ENCODE measurements around the gene IARS2. TPM values are rescaled to one million over a fixed set of nuclear protein-coding genes. Genes with fewer than 3 reads are reported as not detected.

The IARS2 gene
- total and polyA plus RNA-seq, 2 donors (not counting 3 experiments of a cell fraction or from before 2014, with no cell fraction given) = 15.5 to 62.8 TPM

DNA sequence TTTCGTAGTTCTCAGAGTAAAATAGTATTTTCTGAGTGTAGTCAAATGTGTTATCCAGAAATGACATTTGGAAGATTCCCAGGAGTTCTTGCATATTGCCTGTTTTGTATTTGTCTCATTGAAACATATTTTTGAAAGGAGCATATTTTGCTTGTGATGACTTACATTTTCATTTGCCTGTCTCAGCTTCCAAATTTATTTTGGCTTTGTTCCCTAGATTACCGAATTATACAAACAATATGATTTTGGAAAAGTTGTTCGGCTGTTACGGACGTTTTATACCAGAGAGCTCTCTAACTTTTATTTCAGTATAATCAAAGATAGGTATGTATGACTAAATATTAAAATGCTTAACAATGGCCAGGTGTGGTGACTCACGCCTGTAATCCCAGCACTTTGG lies 46.0 kb downstream of the IARS2 start:
- H3K9me1 ChIP-seq (replicated peaks; ENCODE audit: control insufficient read depth, extremely low read depth, insufficient read depth, low read length) = no peaks in the 10 kb centered on the region
- H3K4me1 ChIP-seq (ENCODE audit: control insufficient read depth, extremely low read depth, insufficient read depth, low read length) = peaks cover 7% of the 10 kb centered on the region
- H3K4me3 ChIP-seq (replicated peaks in 1 of 3; ENCODE audit: insufficient read depth in 1 of 3, low read depth in 1 of 3, low read length in 3 of 3) = no peak overlapping the region
- no peak overlapping the region for H3K27ac ChIP-seq (ENCODE audit: insufficient read depth, low read depth, low read length)
- H3K36me3 ChIP-seq (ENCODE audit: control insufficient read depth in 2 of 2, extremely low read depth in 1 of 2, insufficient read depth in 2 of 2, low read length in 2 of 2) = peaks cover 3 to 7% of the 10 kb centered on the region in 2 experiments
- no peaks in the 10 kb centered on the region for H3K27me3 ChIP-seq (ENCODE audit: control insufficient read depth in 2 of 2, insufficient read depth in 2 of 2, low read length in 2 of 2)
- POLR2A ChIA-PET = no interaction called here
- DNase-seq (ENCODE audit: low read depth, low spot score) = no peak
- no peak for FAIRE-seq
- H3K79me2 ChIP-seq (ENCODE audit: control insufficient read depth, insufficient read depth, low read length) = no peaks in the 10 kb centered on the region
- H3K9me3 ChIP-seq (replicated peaks; ENCODE audit: control insufficient read depth, insufficient read depth, low read length) = no peaks in the 10 kb centered on the region
- H4K20me1 ChIP-seq (replicated peaks; ENCODE audit: control insufficient read depth, extremely low read depth, insufficient read depth, low read length) = no peaks in the 10 kb centered on the region
- H2AFZ ChIP-seq (ENCODE audit: low read depth, low read length) = no peak overlapping the region
- intact Hi-C loops (cut with micrococcal nuclease) (no loop called here), dilution Hi-C loops (cut with MboI; ENCODE audit: extremely low pct_ligation_motif_present, low sequenced_read_pairs) (no loop called here)
- TF ChIP-seq FOS (IDR thresholded peaks at IDR 0.05; ENCODE audit: borderline replicate concordance, insufficient read depth, low read length) (no peak), JUN (IDR thresholded peaks at IDR 0.05; ENCODE audit: borderline replicate concordance, insufficient read depth, insufficient read length, low read depth) (no peak), GATA2 (IDR thresholded peaks at IDR 0.05; ENCODE audit: insufficient read depth, insufficient read length, low read depth, low read length) (no peak), POLR2AphosphoS5 (IDR thresholded peaks at IDR 0.05; ENCODE audit: insufficient read depth, low read depth, low read length) (no peak), EZH2 (IDR thresholded peaks at IDR 0.05; ENCODE audit: borderline replicate concordance, low read depth, low read length, severe bottlenecking) (no peak), POLR2A (IDR thresholded peaks at IDR 0.05; ENCODE audit: low read depth, low read length) (no peak), MYC (IDR thresholded peaks at IDR 0.05; ENCODE audit: low read depth, low read length) (no peak)
- TF ChIP-seq, protein P1, sequence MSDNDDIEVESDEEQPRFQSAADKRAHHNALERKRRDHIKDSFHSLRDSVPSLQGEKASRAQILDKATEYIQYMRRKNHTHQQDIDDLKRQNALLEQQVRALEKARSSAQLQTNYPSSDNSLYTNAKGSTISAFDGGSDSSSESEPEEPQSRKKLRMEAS (IDR thresholded peaks at IDR 0.05; ENCODE audit: insufficient read depth, insufficient read length) = no peak
- TF ChIP-seq, protein P2, sequence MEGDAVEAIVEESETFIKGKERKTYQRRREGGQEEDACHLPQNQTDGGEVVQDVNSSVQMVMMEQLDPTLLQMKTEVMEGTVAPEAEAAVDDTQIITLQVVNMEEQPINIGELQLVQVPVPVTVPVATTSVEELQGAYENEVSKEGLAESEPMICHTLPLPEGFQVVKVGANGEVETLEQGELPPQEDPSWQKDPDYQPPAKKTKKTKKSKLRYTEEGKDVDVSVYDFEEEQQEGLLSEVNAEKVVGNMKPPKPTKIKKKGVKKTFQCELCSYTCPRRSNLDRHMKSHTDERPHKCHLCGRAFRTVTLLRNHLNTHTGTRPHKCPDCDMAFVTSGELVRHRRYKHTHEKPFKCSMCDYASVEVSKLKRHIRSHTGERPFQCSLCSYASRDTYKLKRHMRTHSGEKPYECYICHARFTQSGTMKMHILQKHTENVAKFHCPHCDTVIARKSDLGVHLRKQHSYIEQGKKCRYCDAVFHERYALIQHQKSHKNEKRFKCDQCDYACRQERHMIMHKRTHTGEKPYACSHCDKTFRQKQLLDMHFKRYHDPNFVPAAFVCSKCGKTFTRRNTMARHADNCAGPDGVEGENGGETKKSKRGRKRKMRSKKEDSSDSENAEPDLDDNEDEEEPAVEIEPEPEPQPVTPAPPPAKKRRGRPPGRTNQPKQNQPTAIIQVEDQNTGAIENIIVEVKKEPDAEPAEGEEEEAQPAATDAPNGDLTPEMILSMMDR (IDR thresholded peaks at IDR 0.05; ENCODE audit: extremely low read depth in 1 of 2, insufficient read depth in 1 of 2, low read depth in 1 of 2, low read length in 2 of 2) = no peak
- CTCF ChIA-PET = interaction anchor here (0.6 kb wide), 1 partner anchor 53 kb away, joined by 4 read pairs; no protein-coding TSS in a partner anchor
- no peak overlapping the region for H3K9ac ChIP-seq (replicated peaks; ENCODE audit: extremely low read depth, insufficient read depth, low read length)
- BruUV-seq (replicated peaks) = no TSS peak
- H3K4me2 ChIP-seq (ENCODE audit: insufficient read depth, low read length) = no peak overlapping the region

Data from endothelial cell of umbilical vein (primary cell).